ENCODE data around the gene MIB2. TPM values are rescaled to one million over a fixed set of nuclear protein-coding genes. Genes with fewer than 3 reads are reported as not detected.

Gene MIB2
- total RNA-seq, 1 experiment from 2014 or later, result 74.5 TPM

GRCh38 chr1:1591452-1591851 is 23.8 kb upstream of the MIB2 start:
- in situ Hi-C loops (cut with HindIII; ENCODE audit: low pct_unique_long_range_greater_than_20kb, low sequenced_read_pairs) (no loop called here), intact Hi-C loops (cut with micrococcal nuclease; ENCODE audit: unreplicated experiment) (no loop called here)
- ATAC-seq, result no peak; the same call in 1 of the 2 replicates

DNA sequence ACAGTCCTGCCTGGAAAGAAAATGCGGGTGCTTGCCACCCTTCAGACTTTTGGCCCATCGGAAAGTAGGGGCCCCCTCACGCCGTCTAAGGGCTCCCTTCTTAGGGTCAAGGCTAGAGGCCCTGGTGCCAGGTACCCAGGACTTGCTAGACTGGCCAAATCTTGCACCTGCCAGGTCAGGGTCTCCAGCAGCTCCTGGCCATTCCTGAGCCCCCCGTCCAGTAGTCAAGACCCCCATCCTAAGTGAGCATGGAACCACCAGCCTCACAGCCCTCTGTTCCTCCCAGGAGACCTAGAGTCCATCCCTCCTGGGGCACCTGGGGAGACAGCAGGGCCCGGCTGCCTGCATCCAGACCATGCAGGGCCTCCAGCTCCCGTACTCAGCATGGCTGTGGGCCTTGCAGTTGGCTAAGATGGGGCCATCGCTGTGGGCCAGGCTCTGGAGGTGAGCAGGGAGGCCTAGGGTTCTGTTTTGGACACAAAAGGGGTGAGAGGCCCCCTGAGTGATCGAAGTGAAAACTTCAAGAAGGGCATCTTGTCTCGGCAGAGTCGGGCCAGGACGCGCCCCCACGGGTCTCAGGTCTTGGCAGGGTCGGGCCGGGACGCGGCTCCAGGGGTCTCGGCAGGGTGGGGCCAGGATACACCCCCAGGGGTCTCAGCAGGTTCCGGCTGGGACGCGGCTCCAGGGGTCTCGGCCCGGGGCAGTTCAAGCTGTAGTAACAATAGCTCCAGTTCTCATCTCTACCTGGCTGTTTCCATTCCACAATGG is 21.3 kb upstream of the MIB2 start:
- Histone ChIP-seq H3K27ac (ENCODE audit: low read length) (no peak overlapping the region), H3K9me3 (ENCODE audit: control insufficient read depth, insufficient read depth, low read depth, low read length) (no peaks in the 10 kb centered on the region), H3K4me3 (ENCODE audit: low read depth in 2 of 2, low read length in 2 of 2) (no peak overlapping the region), H3K4me1 (ENCODE audit: control insufficient read depth, insufficient read depth, low read length) (peaks cover 6% of the 10 kb centered on the region), H3K36me3 (ENCODE audit: control insufficient read depth, insufficient read depth, low read length) (no peaks in the 10 kb centered on the region), H3K27me3 (ENCODE audit: control insufficient read depth, insufficient read depth, low read length) (no peaks in the 10 kb centered on the region)
- in situ Hi-C loops (cut with HindIII; ENCODE audit: low pct_unique_long_range_greater_than_20kb, low sequenced_read_pairs), result no loop called here
- intact Hi-C loops (cut with micrococcal nuclease; ENCODE audit: unreplicated experiment), result no loop called here
- POLR2A ChIA-PET, result no interaction called here
- DNase-seq (ENCODE audit: low read depth, low spot score), result no peak
- no TSS peak for BruUV-seq (replicated peaks)
- ATAC-seq, result no peak
- CTCF ChIA-PET, result no interaction called here
- TF ChIP-seq REST (IDR thresholded peaks at IDR 0.05; ENCODE audit: insufficient read depth in 1 of 2, low read depth in 2 of 2, low read length in 1 of 2) (no peak), TCF7L2 (IDR thresholded peaks at IDR 0.05; ENCODE audit: low read depth, low read length) (no peak), CTCF (IDR thresholded peaks at IDR 0.05) (no peak), POLR2AphosphoS5 (IDR thresholded peaks at IDR 0.05; ENCODE audit: low read depth, low read length) (no peak), SIN3A (IDR thresholded peaks at IDR 0.05; ENCODE audit: borderline replicate concordance, insufficient read depth, low read depth, low read length) (no peak)

More at GRCh38 chr1:1591452-1591851, 23.8 kb upstream of the MIB2 start:
- Histone ChIP-seq H3K27me3 (ENCODE audit: control insufficient read depth, insufficient read depth, low read length) (no peaks in the 10 kb centered on the region), H3K9me3 (ENCODE audit: control insufficient read depth, insufficient read depth, low read depth, low read length) (no peaks in the 10 kb centered on the region), H3K27ac (ENCODE audit: low read length) (no peak overlapping the region), H3K36me3 (ENCODE audit: control insufficient read depth, insufficient read depth, low read length) (no peaks in the 10 kb centered on the region), H3K4me1 (ENCODE audit: control insufficient read depth, insufficient read depth, low read length) (no peaks in the 10 kb centered on the region), H3K4me3 (ENCODE audit: low read depth in 2 of 2, low read length in 2 of 2) (no peak overlapping the region)
- no peak for DNase-seq (ENCODE audit: low read depth, low spot score)
- TF ChIP-seq SIN3A (IDR thresholded peaks at IDR 0.05; ENCODE audit: borderline replicate concordance, insufficient read depth, low read depth, low read length) (no peak), REST (IDR thresholded peaks at IDR 0.05; ENCODE audit: insufficient read depth in 1 of 2, low read depth in 2 of 2, low read length in 1 of 2) (no peak), TCF7L2 (IDR thresholded peaks at IDR 0.05; ENCODE audit: low read depth, low read length) (no peak), POLR2AphosphoS5 (IDR thresholded peaks at IDR 0.05; ENCODE audit: low read depth, low read length) (no peak), CTCF (IDR thresholded peaks at IDR 0.05) (no peak)
- POLR2A ChIA-PET, result no interaction called here
- BruUV-seq (replicated peaks), result no TSS peak
- CTCF ChIA-PET, result no interaction called here
